ENCODE data around the gene GRIA4.

DNA sequence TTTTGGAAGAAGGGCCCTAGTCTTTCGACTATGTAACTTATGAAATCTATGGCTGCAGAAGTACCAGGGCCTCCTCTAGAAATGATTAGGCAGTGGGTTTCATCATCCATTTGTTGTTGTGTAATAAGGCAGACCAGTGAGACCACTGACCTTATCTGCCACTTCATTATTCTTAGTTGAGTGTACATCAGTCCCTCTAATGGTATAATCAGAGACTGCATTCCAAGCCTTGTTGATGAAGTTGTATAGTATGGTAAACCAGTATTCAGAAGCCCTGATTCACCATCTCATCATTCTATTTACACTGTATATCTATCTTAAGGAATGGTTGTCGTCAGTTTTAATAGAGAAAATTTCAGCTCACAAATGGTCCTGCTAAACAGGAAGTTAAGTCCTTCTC is 32.2 kb upstream of the GRIA4 start:
- TF ChIP-seq FOXA2 (IDR thresholded peaks at IDR 0.05) (no peak), TAF1 (conservative IDR thresholded peaks at IDR 0.05) (no peak), YY1 (IDR thresholded peaks at IDR 0.05) (no peak), JUND (IDR thresholded peaks at IDR 0.05) (no peak), SP1 (IDR thresholded peaks at IDR 0.05) (no peak), EGR1 (IDR thresholded peaks at IDR 0.05; ENCODE audit: low read depth in 2 of 2) (no peak), NR2F2 (IDR thresholded peaks at IDR 0.05) (no peak)
- TF ChIP-seq, protein P1, sequence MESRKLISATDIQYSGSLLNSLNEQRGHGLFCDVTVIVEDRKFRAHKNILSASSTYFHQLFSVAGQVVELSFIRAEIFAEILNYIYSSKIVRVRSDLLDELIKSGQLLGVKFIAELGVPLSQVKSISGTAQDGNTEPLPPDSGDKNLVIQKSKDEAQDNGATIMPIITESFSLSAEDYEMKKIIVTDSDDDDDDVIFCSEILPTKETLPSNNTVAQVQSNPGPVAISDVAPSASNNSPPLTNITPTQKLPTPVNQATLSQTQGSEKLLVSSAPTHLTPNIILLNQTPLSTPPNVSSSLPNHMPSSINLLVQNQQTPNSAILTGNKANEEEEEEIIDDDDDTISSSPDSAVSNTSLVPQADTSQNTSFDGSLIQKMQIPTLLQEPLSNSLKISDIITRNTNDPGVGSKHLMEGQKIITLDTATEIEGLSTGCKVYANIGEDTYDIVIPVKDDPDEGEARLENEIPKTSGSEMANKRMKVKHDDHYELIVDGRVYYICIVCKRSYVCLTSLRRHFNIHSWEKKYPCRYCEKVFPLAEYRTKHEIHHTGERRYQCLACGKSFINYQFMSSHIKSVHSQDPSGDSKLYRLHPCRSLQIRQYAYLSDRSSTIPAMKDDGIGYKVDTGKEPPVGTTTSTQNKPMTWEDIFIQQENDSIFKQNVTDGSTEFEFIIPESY (IDR thresholded peaks at IDR 0.05) = no peak
- TF ChIP-seq, protein P2, sequence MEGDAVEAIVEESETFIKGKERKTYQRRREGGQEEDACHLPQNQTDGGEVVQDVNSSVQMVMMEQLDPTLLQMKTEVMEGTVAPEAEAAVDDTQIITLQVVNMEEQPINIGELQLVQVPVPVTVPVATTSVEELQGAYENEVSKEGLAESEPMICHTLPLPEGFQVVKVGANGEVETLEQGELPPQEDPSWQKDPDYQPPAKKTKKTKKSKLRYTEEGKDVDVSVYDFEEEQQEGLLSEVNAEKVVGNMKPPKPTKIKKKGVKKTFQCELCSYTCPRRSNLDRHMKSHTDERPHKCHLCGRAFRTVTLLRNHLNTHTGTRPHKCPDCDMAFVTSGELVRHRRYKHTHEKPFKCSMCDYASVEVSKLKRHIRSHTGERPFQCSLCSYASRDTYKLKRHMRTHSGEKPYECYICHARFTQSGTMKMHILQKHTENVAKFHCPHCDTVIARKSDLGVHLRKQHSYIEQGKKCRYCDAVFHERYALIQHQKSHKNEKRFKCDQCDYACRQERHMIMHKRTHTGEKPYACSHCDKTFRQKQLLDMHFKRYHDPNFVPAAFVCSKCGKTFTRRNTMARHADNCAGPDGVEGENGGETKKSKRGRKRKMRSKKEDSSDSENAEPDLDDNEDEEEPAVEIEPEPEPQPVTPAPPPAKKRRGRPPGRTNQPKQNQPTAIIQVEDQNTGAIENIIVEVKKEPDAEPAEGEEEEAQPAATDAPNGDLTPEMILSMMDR (IDR thresholded peaks at IDR 0.05; ENCODE audit: low read depth, low read length, missing input control) = no peak
- TF ChIP-seq, protein P3, sequence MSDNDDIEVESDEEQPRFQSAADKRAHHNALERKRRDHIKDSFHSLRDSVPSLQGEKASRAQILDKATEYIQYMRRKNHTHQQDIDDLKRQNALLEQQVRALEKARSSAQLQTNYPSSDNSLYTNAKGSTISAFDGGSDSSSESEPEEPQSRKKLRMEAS (IDR thresholded peaks at IDR 0.05) = no peak
- TF ChIP-seq, protein P4, sequence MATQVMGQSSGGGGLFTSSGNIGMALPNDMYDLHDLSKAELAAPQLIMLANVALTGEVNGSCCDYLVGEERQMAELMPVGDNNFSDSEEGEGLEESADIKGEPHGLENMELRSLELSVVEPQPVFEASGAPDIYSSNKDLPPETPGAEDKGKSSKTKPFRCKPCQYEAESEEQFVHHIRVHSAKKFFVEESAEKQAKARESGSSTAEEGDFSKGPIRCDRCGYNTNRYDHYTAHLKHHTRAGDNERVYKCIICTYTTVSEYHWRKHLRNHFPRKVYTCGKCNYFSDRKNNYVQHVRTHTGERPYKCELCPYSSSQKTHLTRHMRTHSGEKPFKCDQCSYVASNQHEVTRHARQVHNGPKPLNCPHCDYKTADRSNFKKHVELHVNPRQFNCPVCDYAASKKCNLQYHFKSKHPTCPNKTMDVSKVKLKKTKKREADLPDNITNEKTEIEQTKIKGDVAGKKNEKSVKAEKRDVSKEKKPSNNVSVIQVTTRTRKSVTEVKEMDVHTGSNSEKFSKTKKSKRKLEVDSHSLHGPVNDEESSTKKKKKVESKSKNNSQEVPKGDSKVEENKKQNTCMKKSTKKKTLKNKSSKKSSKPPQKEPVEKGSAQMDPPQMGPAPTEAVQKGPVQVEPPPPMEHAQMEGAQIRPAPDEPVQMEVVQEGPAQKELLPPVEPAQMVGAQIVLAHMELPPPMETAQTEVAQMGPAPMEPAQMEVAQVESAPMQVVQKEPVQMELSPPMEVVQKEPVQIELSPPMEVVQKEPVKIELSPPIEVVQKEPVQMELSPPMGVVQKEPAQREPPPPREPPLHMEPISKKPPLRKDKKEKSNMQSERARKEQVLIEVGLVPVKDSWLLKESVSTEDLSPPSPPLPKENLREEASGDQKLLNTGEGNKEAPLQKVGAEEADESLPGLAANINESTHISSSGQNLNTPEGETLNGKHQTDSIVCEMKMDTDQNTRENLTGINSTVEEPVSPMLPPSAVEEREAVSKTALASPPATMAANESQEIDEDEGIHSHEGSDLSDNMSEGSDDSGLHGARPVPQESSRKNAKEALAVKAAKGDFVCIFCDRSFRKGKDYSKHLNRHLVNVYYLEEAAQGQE (IDR thresholded peaks at IDR 0.05) = no peak

All from liver (tissue), 3 donors.